Measurements from ENCODE around the gene TUBB8. TPM values are rescaled to one million over a fixed set of nuclear protein-coding genes. Genes with fewer than 3 reads are reported as not detected.
"Not testable (repeated sequence)": the region's sequence is repeated elsewhere in the genome, so short reads cannot be mapped to it uniquely, and the experiment has no call there.

TUBB8 gene
- total and polyA plus RNA-seq, 2 experiments from 2014 or later: not detected

GRCh38 chr10:83930-84530, 34.9 kb upstream of the TUBB8 start:
- Histone ChIP-seq H3K4me3 (no peak overlapping the region), H3K4me1 (ENCODE audit: insufficient read depth) (no peaks in the 10 kb centered on the region), H3K9ac (no peak overlapping the region), H3K36me3 (ENCODE audit: low read depth) (no peaks in the 10 kb centered on the region), H3F3A (ENCODE audit: insufficient read depth) (no peaks in the 10 kb centered on the region), H3K9me3 (ENCODE audit: low read depth) (no peaks in the 10 kb centered on the region), H3K9me2 (ENCODE audit: insufficient read depth) (no peaks in the 10 kb centered on the region), H2AFZ (no peak overlapping the region), H3K27me3 (replicated peaks; ENCODE audit: insufficient read depth) (peaks cover 10% of the 10 kb centered on the region; the same call in 1 of the 2 replicates), H3K4me2 (ENCODE audit: unreplicated experiment) (no peak overlapping the region), H4K20me1 (ENCODE audit: insufficient read depth) (no peaks in the 10 kb centered on the region), H3K27ac (no peak overlapping the region), H3K79me2 (ENCODE audit: insufficient read depth) (no peaks in the 10 kb centered on the region)
- no peak for DNase-seq
- 58 to 59% methylated on average over 9 of the region's 9 CpGs for WGBS, 2 experiments (ENCODE audit: low coverage in 1 of 2, low lambda C conversion rate in 2 of 2, missing lambda C conversion rate in 2 of 2)
- TF ChIP-seq EZH2phosphoT487 (IDR thresholded peaks at IDR 0.05; ENCODE audit: insufficient read depth, low read depth): no peak
- TF ChIP-seq EZH2 (IDR thresholded peaks at IDR 0.05; ENCODE audit: insufficient read depth, poor library complexity, severe bottlenecking): no peak
- in situ Hi-C loops (cut with MboI): no loop called here

GRCh38 chr10:80477-81105, 31.5 kb upstream of the TUBB8 start:
- H3K36me3 ChIP-seq (ENCODE audit: low read depth): no peaks in the 10 kb centered on the region
- H3K9ac ChIP-seq: no peak overlapping the region
- H2AFZ ChIP-seq: no peak overlapping the region
- TF ChIP-seq EZH2 (IDR thresholded peaks at IDR 0.05; ENCODE audit: insufficient read depth, poor library complexity, severe bottlenecking): no peak
- no peak for TF ChIP-seq EZH2phosphoT487 (IDR thresholded peaks at IDR 0.05; ENCODE audit: insufficient read depth, low read depth)
- in situ Hi-C loops (cut with MboI): no loop called here
- H3K9me2 ChIP-seq (ENCODE audit: insufficient read depth): no peaks in the 10 kb centered on the region
- no peaks in the 10 kb centered on the region for H3K4me1 ChIP-seq (ENCODE audit: insufficient read depth)
- no peaks in the 10 kb centered on the region for H3F3A ChIP-seq (ENCODE audit: insufficient read depth)
- no peak overlapping the region for H3K27ac ChIP-seq
- peaks cover 11% of the 10 kb centered on the region; the same call in 1 of the 2 replicates for H3K27me3 ChIP-seq (replicated peaks; ENCODE audit: insufficient read depth)
- 30 to 41% methylated on average over 6 to 7 of the region's 7 CpGs for WGBS, 2 experiments (ENCODE audit: low coverage in 1 of 2, low lambda C conversion rate in 2 of 2, missing lambda C conversion rate in 2 of 2)
- DNase-seq: no peak
- H3K4me2 ChIP-seq (ENCODE audit: unreplicated experiment): no peak overlapping the region
- no peaks in the 10 kb centered on the region for H4K20me1 ChIP-seq (ENCODE audit: insufficient read depth)
- no peak overlapping the region for H3K4me3 ChIP-seq
- H3K9me3 ChIP-seq (ENCODE audit: low read depth): no peaks in the 10 kb centered on the region
- no peaks in the 10 kb centered on the region for H3K79me2 ChIP-seq (ENCODE audit: insufficient read depth)

GRCh38 chr10:79532-80215, 30.6 kb upstream of the TUBB8 start:
- H3K4me3 ChIP-seq: no peak overlapping the region
- DNase-seq: no peak
- no peak overlapping the region for H3K27ac ChIP-seq
- TF ChIP-seq EZH2phosphoT487 (IDR thresholded peaks at IDR 0.05; ENCODE audit: insufficient read depth, low read depth) (no peak), EZH2 (IDR thresholded peaks at IDR 0.05; ENCODE audit: insufficient read depth, poor library complexity, severe bottlenecking) (no peak)
- no peak overlapping the region for H3K4me2 ChIP-seq (ENCODE audit: unreplicated experiment)
- peaks cover 11% of the 10 kb centered on the region; the same call in 1 of the 2 replicates for H3K27me3 ChIP-seq (replicated peaks; ENCODE audit: insufficient read depth)
- no peaks in the 10 kb centered on the region for H4K20me1 ChIP-seq (ENCODE audit: insufficient read depth)
- H3K9me2 ChIP-seq (ENCODE audit: insufficient read depth): no peaks in the 10 kb centered on the region
- no peaks in the 10 kb centered on the region for H3K36me3 ChIP-seq (ENCODE audit: low read depth)
- H3F3A ChIP-seq (ENCODE audit: insufficient read depth): no peaks in the 10 kb centered on the region
- 58% methylated on average over 4 of the region's 4 CpGs for WGBS, 2 experiments (ENCODE audit: low coverage in 1 of 2, low lambda C conversion rate in 2 of 2, missing lambda C conversion rate in 2 of 2)
- H3K9me3 ChIP-seq (ENCODE audit: low read depth): no peaks in the 10 kb centered on the region
- in situ Hi-C loops (cut with MboI): no loop called here
- H3K9ac ChIP-seq: no peak overlapping the region
- no peak overlapping the region for H2AFZ ChIP-seq
- H3K79me2 ChIP-seq (ENCODE audit: insufficient read depth): no peaks in the 10 kb centered on the region
- no peaks in the 10 kb centered on the region for H3K4me1 ChIP-seq (ENCODE audit: insufficient read depth)

GRCh38 chr10:78556-78955, 29.5 kb upstream of the TUBB8 start:
- no peaks in the 10 kb centered on the region for H3K9me3 ChIP-seq (ENCODE audit: low read depth)
- H3F3A ChIP-seq (ENCODE audit: insufficient read depth): no peaks in the 10 kb centered on the region
- H3K36me3 ChIP-seq (ENCODE audit: low read depth): no peaks in the 10 kb centered on the region
- no peak overlapping the region for H3K4me3 ChIP-seq
- no peaks in the 10 kb centered on the region for H3K9me2 ChIP-seq (ENCODE audit: insufficient read depth)
- no peaks in the 10 kb centered on the region for H4K20me1 ChIP-seq (ENCODE audit: insufficient read depth)
- in situ Hi-C loops (cut with MboI): no loop called here
- peaks cover 11% of the 10 kb centered on the region; the same call in 1 of the 2 replicates for H3K27me3 ChIP-seq (replicated peaks; ENCODE audit: insufficient read depth)
- H3K27ac ChIP-seq: no peak overlapping the region
- TF ChIP-seq EZH2phosphoT487 (IDR thresholded peaks at IDR 0.05; ENCODE audit: insufficient read depth, low read depth): no peak
- TF ChIP-seq EZH2 (IDR thresholded peaks at IDR 0.05; ENCODE audit: insufficient read depth, poor library complexity, severe bottlenecking): no peak
- no peak overlapping the region for H3K9ac ChIP-seq
- no peak overlapping the region for H2AFZ ChIP-seq
- 65 to 68% methylated on average over 12 of the region's 12 CpGs for WGBS, 2 experiments (ENCODE audit: low coverage in 1 of 2, low lambda C conversion rate in 2 of 2, missing lambda C conversion rate in 2 of 2)
- DNase-seq: no peak
- H3K79me2 ChIP-seq (ENCODE audit: insufficient read depth): no peaks in the 10 kb centered on the region
- H3K4me1 ChIP-seq (ENCODE audit: insufficient read depth): no peaks in the 10 kb centered on the region
- no peak overlapping the region for H3K4me2 ChIP-seq (ENCODE audit: unreplicated experiment)

GRCh38 chr10:74266-74621, 25.1 kb upstream of the TUBB8 start:
- H3K4me1 ChIP-seq (ENCODE audit: insufficient read depth); H3K9me3 ChIP-seq (ENCODE audit: low read depth); H3K27me3 ChIP-seq (replicated peaks; ENCODE audit: insufficient read depth); H3K27ac ChIP-seq; H3K36me3 ChIP-seq (ENCODE audit: low read depth); H3K9me2 ChIP-seq (ENCODE audit: insufficient read depth); H4K20me1 ChIP-seq (ENCODE audit: insufficient read depth); H3K79me2 ChIP-seq (ENCODE audit: insufficient read depth); in situ Hi-C loops (cut with MboI); DNase-seq; H3F3A ChIP-seq (ENCODE audit: insufficient read depth): not testable (repeated sequence)
- H3K4me3 ChIP-seq: peak overlapping the region; percentile 87
- H3K4me2 ChIP-seq (ENCODE audit: unreplicated experiment): peak overlapping the region; percentile 83
- WGBS, 2 experiments (ENCODE audit: low coverage in 1 of 2, low lambda C conversion rate in 2 of 2, missing lambda C conversion rate in 2 of 2): 27% methylated on average over 17 of the region's 17 CpGs
- H3K9ac ChIP-seq: peak overlapping the region; percentile 47
- H2AFZ ChIP-seq: peak overlapping the region; percentile 91

GRCh38 chr10:73543-74265, 24.6 kb upstream of the TUBB8 start:
- H3K27ac ChIP-seq; H3K4me1 ChIP-seq (ENCODE audit: insufficient read depth); H3K9me2 ChIP-seq (ENCODE audit: insufficient read depth); in situ Hi-C loops (cut with MboI); H3K27me3 ChIP-seq (replicated peaks; ENCODE audit: insufficient read depth); H3K36me3 ChIP-seq (ENCODE audit: low read depth); H3K9me3 ChIP-seq (ENCODE audit: low read depth); H4K20me1 ChIP-seq (ENCODE audit: insufficient read depth); H3F3A ChIP-seq (ENCODE audit: insufficient read depth); H3K79me2 ChIP-seq (ENCODE audit: insufficient read depth): not testable (repeated sequence)
- Histone ChIP-seq H3K9ac (peak overlapping the region; percentile 47), H3K4me2 (ENCODE audit: unreplicated experiment) (peak overlapping the region; percentile 83), H3K4me3 (peak overlapping the region; percentile 87), H2AFZ (peak overlapping the region; percentile 91)
- DNase-seq: peak; percentile 78
- WGBS, 2 experiments (ENCODE audit: low coverage in 1 of 2, low lambda C conversion rate in 2 of 2, missing lambda C conversion rate in 2 of 2): 5 to 10% methylated on average over 45 to 65 of the region's 65 CpGs
